Loucy (cell line): ENCODE data around the gene SLC43A1.

Source experiments
- EZH2phosphoT487 ChIP-seq: fragments of 200-600 bp; IDR thresholded peaks from 2 replicates; pipeline ENCODE4 v1.6.1; 2018; ENCODE audit warnings: antibody characterized with exemption, mild to moderate bottlenecking, moderate library complexity, borderline replicate concordance
- TF ChIP-seq, protein P1 (sequence below): fragments of 200-600 bp; sonication (generic); conservative IDR thresholded peaks from 2 replicates; pipeline ENCODE4 v1.5.1; 2014; ENCODE audit warnings: mild to moderate bottlenecking, antibody characterized with exemption, low read length

DNA sequence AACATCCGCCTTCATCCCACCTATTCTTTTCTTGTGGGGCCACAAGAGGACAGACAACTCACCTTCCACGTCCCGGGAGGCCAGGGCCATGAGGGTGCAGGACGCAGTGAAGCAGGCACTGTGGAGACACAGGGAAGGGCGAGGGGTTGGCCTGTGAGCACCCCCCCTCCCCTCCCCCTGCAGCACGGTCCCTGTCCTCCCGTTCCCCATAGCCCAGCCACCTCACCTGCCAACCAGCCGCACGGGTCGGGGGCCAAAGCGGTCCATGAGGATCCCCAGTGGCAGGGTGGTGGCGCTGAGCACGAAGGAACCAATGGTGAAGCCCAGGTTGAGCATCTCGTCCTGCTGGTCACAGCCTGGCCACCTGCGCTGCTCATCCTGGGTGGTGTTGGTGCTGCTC lies 14.6 kb downstream of the SLC43A1 start:
- TF ChIP-seq, protein P1, sequence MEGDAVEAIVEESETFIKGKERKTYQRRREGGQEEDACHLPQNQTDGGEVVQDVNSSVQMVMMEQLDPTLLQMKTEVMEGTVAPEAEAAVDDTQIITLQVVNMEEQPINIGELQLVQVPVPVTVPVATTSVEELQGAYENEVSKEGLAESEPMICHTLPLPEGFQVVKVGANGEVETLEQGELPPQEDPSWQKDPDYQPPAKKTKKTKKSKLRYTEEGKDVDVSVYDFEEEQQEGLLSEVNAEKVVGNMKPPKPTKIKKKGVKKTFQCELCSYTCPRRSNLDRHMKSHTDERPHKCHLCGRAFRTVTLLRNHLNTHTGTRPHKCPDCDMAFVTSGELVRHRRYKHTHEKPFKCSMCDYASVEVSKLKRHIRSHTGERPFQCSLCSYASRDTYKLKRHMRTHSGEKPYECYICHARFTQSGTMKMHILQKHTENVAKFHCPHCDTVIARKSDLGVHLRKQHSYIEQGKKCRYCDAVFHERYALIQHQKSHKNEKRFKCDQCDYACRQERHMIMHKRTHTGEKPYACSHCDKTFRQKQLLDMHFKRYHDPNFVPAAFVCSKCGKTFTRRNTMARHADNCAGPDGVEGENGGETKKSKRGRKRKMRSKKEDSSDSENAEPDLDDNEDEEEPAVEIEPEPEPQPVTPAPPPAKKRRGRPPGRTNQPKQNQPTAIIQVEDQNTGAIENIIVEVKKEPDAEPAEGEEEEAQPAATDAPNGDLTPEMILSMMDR = no peak
- no peak for TF ChIP-seq EZH2phosphoT487
